Ramos (cell line): ENCODE measurements around the gene KCNAB2.
"Not testable (repeated sequence)": the region's sequence is repeated elsewhere in the genome, so short reads cannot be mapped to it uniquely, and the experiment has no call there.

Experiments
- in situ Hi-C: fragments of 300-500 bp; cut with MboI; formaldehyde crosslinking; loops from one replicate; pipeline ENCODE4 v1.14.3; 2022; ENCODE audit warnings: low sequenced_read_pairs; ENCODE audit not compliant: unreplicated experiment

Gene KCNAB2

DNA sequence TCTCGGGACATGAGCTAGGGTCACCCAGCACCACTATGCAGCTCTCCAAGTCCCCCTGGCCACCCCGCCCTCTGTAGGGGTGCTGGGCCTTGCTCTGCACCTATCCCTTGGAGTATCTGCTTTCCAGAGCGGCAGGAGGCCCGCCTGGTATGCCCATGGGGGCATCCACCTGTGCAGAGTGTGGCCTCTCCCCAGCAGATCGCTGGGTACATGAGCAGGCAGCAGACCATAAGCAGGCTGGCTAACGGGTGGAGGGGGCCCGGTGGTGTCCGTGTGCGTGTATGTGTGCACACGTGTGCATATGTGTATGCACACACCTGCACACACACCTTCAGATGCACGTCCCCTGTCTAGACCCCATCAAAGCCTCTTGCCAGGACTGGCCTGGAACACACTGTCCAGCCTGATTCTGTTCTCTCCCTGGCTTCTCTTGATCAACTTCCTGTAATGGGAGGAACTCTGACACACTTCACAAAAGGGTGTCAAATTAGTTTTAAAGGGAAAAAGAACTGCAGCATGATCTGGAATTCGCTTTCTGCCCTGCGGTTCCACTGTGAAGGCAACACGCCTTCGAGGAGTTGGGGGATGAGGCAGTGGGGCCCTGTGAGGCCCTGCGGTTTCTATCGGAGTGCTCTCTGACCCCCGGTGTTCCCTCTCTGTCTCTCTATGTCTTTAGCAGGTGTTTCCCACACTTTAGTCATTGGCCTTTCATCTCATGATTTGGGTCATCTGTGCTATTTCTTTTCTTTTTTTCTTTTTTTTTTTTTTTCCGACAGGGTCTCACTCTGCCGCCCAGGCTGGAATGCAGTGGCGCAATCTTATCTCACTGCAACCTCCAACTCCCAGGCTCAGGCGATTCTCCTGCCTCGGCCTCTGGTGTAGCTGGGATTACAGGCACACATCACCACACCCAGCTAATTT, 36.3 kb upstream of the KCNAB2 start:
- in situ Hi-C loops = no loop called here

DNA sequence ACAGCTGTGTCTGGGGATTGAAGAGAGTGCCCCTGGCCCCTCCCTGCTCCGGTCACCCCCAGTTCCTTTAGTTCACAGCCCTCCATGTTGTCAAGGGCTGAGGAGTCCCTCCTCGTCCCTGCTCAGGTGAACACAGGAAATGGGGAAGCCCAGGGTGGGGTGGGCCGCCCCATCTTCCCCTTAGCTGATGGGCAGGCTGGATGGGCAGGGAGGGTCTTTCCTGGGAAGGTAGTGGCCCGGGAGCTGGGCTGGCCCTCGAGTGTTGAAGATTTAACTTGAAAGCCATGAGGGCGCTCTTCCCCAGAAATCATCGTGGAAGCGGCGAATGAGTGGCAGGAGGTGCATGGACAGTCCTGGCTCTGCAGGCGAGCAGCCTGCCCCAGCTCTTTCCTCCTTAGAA, 35.1 kb upstream of the KCNAB2 start:
- in situ Hi-C loops = no loop called here

DNA sequence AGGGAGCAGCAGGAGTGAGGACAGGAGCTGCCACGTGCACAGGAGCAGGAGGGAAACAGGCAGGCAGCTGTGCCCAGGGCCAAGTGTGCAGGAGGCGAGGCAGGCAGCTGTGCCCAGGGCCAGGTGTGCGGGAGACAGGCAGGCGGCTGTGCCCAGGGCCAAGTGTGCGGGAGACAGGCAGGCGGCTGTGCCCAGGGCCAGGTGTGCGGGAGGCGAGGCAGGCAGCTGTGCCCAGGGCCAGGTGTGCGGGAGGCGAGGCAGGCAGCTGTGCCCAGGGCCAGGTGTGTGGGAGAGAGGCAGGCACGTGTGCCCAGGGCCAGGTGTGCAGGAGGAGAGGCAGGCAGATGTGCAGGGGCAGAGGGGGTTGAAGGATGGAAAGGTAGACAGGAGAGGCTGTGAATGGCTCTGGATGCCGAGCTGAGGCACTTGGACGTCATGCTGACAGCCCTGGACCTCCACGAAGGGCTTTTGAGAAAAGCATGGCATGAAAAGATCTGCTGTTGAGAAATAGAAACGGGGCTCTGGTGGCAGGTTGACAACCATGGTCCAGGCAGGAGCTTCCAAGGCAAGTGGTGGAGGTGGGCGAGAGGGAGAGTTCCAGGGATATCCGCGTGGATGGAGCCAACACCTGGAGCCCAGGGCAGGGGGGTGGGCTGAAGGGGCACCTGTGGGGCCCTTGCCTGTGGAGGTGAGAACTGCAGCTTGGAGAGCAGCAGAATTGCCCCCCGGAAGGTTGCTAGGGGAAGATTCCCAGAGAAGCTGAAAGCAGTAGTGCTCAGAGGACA, 34.3 kb upstream of the KCNAB2 start:
- in situ Hi-C loops = no loop called here

DNA sequence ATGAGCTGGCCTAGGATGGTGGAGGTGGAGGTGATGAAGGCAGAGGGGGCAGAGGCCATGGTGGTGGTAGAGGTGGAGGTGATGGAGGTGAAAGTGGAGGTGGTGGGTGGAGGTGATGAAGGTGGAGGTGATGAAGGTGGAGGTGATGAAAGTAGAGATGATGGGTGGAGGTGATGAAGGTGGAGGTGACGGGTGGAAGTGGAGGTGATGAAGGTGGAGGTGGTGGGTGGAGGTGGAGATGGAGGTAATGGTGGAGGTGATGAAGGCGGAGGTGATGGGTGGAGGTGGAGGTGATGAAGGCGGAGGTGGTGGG, 33.8 kb upstream of the KCNAB2 start:
- in situ Hi-C loops = no loop called here

DNA sequence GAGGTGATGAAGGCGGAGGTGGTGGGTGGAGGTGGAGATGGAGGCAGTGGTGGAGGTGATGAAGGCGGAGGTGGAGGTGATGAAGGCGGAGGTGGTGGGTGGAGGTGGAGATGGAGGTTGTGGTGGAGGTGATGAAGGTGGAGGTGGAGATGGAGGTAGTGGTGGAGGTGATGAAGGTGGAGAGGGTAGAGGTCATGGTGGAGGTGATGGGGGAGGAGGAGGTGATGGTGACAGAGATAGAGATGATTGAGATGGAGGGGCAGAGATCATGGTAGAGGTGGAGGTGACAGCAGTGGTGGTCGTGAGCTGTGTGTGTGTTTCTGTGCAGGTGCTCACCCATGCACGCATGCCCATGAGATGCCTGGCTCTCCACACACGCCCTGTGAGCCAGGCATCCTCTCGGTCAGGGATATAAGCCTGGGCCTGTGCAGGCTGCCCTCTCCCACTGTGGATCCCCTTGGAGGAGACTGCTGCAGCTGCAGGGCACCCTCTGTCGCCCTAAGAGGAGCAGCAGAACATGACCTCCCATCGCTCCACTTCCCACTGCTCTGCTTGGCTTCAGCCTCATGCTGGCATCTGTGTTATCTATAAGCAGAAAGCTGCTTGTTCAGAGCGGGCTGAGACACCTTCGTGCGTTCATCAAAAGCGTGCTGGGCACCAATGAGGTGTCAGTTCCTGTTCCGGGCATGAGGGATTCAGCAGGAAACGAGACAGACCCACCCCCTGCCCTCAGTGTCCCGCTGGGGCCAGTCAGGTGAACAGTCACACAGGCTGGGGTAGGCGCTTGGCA, 33.0 kb upstream of the KCNAB2 start:
- in situ Hi-C loops = no loop called here

DNA sequence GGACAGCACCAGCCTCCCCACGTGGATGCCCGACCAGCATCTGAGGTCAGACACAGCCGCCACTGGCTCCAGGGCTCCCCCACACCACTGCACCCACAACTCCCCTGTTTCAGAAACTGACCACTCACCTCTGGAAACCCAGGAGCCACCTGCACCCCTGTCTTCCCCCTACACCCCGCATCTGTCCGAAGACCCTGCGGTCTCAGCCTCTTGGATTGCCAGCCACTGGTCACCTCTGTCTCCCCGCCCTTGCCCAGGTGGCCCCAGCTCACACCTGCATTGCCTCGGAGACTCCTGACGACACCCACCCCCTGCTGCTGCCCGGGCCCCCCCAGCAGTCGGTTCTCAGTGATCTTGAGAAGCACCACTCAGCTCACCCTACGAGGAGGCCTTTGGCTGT, 32.2 kb upstream of the KCNAB2 start:
- in situ Hi-C loops = no loop called here

DNA sequence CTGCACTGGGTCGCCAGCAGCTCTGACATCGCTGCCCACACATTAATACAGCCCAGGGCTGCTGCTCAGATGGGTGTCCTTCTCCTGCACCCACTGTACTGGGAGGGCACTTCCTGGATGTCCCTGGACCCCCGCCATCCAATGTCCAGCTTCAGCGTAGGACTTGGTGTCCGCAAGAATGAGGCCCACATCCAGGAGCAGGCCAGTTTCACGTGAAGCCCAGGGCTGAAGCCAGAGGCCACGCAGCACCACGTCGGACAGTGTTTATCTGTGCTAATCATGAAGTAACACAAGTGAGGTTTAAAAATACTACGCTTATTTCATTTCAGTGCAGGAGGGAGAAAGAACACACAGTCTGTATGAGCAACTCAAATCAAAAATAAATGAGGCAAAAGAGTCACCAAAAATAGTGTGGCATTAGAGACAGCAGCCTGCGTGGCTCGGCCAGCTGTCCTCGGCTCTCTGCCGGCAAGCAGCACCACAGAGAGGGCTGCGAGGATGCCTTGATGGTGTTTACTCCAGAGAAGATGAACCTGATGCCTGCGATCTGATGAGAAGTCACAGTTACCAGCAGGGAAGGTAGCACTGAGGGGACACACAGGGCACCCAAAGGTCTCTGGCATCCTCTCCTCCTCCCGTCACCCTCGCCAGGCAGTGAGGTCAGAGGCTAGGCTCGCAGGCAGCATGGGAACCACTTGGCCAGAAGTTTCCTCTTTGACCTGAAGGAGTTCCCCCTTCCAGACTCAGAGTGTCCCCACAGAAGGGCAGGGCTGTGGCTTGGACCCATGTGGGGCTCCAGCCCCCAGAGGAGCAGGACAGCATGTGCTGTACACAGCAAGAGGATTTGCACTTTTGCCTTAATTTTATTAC, 31.3 kb upstream of the KCNAB2 start:
- in situ Hi-C loops = no loop called here

DNA sequence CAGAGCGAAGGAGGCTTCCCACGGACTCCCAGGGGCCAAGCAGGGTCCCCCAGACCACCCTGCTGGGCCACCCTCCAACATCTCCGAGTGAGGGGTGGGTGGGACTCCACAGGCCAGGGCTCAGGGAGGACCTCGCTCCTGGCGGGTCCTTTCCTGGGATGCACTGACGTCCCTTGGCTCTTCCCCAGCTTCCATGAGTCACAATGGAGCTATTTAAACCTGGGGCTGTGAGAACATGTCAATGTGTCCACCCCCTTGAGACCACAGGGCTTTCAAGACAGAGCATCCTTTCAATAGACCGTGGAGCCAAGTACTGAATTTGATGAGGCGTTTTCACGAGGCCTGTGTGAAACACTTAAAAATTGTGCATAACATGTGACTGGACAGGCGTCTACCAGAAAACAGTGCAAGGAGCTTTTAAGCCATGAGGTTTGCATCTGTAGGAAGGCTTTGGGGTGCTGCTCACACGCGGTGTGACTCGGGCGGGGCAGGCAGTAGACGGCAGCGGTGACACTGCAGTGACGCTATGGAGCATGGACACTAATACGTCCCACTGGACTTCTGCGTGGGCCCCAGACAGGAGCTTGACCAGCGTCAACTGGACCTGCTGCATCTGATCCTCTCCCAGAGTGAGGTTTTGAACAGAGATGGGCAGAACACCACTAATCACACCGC, 29.4 kb upstream of the KCNAB2 start:
- in situ Hi-C loops = no loop called here

DNA sequence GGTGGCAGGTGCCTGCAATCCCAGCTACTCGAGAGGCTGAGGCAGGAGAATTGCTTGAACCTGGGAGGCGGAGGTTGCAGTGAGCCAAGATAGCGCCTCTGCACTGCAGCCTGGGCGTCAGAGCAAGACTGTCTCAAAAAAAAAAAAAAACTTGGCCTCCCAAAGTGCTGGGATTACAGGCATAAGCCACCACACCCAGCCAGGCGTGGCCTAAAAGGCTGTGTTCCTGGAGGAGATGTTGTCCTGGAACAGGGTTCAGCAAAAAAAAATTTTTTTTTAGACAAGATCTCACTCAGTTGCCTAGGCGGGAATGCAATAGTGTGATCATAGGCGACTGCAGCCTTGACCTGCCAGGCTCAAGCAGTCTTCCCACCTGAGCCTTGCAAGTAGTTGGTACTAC, 28.0 kb upstream of the KCNAB2 start:
- in situ Hi-C loops = not testable (repeated sequence)

DNA sequence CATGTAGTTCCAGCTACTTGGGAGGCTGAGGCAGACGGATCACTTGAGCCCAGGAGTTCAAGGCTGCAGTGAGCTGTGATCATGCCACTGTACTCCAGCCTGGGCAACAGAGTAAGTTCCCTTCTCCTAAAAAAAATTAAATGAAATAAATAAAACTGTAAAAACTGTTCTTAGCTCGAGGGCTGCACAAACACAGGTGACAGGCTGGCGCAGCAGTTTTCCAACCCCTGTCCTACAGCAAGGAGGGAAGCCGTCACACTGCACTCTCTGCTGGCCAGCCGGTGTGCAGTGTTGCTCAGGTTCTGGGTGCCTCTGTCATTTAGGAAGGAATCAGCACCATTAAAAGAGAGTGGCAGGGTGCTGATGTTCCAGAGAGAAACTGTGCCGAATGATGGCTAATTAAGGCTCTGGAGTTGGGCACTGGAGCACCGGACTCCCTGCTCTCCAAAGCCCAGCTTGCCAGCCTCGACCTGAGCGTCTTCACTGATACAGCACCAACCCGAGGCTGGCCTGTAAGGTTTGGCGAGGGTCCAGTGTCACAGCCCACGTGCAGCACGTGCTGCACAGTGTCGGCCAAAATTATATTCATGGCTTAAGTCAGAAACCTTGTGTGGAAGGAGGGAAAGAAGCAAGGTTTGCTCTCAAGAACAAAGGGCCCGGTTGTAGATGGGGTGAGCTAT, 26.4 kb upstream of the KCNAB2 start:
- in situ Hi-C loops = no loop called here

DNA sequence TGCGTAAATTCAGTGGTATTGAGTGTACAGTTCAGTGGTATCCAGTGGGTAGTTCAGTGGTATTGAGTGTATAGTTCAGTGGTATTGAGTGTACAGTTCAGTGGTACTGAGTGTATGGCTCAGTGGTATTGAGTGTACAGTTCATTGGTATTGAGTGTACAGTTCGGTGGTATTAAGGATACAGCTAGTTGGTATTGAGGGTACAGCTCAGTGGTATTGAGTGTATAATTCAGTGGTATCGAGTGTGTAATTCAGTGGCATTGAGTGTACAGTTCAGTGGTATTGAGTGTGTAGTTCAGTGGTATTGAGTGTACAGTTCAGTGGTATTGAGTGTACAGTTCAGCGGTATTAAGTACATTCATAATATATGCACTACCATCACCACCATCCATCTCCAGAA, 23.5 kb upstream of the KCNAB2 start:
- in situ Hi-C loops = no loop called here

DNA sequence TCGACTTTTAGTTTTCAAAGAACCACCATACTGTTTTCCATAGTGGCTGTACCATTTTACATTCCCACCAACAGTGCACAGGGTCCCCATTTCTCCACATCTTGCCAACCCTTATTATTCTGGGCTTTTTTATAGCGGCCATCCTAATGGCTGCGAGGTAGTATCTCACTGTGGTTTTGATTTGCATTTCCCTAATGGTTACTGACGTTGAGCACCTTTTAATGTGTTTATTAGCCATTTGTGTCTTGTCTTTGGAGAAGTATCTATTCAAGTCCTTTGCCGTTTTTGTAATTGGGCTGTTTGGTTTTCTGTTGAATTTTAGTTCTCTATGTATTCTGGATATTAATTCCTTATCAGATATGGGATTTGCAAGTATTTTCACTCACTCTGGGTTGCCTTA, 22.3 kb upstream of the KCNAB2 start:
- in situ Hi-C loops = no loop called here

DNA sequence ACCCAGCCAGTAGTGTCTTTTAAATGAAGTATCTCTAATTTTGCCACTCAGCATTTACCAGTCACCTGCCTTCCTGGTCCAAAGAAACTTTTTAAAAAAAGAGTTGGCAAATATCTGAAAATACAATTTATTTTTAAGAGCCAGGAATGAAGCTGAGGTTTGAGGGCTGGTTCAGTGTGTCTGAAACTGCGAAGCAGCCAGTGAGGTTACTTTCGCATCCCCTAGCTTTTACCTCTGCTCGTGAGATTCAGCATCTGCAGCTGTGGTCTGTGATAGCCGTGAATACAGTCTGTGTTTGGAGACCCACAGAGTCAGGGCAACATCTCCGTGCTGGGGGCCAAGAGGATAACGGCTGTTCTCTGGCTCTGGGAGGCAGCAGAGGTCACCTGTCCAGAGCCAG, 21.3 kb upstream of the KCNAB2 start:
- in situ Hi-C loops = no loop called here

DNA sequence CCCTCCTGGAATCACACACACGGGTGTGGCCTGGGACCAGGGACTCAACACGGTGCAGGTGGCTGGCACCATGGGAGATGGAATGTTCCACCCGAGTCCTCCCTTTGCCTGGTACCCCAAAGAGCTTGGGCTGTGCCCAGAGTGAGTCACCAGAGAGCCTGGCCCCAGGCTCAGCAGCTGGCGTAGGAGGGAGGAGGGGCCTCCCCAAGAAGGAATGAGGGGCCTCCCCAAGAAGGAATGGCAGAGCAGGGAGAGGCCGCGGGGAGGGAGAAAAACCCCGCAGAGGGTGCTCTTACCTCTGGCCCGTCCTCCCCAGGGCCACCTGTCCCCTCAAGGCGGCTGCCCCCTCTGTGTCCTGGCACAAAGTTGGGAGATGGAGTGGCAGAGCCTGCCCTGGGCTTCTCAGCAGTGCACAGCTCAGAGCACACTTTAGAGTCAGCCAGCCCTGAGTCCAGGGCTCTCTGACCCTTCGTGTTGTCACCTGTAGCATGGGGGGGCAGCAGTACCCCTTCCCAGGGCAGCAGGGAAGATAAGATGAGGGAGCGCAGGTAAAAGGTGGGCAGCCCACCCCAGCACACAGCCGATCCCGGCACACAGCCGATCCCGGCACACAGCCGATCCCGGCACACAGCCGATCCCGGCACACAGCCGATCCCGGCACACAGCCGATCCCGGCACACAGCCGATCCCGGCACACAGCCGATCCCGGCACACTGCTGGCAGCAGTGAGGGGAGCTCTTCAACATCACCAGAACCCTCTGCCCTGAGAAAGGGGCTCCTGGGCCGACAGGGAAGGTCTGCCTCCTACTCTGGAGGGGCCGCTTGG, 20.2 kb upstream of the KCNAB2 start:
- in situ Hi-C loops = no loop called here

DNA sequence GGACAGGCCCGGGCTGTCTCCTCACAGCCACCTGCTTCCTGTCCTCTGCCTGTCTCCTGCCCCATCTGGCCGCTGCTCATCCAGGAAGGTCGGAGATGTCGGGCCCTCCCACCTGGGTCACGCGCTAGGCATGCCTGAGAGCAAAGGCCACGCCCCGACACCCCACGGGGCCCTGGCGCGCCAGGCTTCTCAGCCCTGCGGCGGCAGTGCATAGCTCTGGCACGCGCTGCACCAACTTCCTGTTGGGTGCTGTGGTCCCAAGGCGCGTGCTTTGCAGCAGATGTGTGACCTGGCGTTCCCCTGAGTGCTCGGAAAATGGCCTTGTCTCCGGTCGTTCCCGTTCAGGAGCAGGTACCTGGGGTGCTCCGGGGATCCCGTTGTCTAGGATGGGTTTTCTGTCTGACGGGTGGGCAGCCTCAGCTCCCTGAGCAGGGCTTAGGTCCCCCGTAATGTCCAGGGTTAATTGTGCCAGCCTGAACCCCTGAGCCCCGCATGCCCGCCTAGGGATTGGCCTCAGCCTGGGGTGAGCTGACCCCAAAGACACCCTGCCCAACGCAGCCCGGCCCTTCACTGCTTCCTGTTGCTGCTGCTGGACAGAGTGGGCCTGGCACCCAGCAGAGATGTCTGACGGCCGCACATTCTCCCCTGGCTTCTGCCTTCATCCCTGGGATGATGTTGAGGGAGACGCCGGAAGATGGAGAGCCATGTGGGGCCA, 19.4 kb upstream of the KCNAB2 start:
- in situ Hi-C loops = no loop called here

DNA sequence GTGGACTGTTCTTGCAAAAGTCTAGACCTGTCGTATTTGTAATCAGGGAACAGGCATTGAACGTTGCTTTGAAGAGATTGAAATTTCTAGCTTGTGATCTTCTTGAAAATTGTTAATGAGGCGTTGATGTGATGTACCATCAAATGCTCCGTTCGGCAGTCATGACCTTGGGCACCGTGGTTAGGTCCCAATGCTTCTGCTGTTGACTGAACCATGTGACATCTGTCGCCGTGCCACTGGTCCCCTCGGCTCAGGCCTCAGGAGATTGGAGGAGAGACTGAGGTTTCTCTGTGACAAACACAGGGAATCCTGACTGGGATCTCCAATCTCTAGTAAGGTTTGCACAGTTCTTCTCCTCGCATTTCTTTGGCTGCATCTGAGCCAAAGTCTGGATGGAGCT, 18.1 kb upstream of the KCNAB2 start:
- in situ Hi-C loops = no loop called here

DNA sequence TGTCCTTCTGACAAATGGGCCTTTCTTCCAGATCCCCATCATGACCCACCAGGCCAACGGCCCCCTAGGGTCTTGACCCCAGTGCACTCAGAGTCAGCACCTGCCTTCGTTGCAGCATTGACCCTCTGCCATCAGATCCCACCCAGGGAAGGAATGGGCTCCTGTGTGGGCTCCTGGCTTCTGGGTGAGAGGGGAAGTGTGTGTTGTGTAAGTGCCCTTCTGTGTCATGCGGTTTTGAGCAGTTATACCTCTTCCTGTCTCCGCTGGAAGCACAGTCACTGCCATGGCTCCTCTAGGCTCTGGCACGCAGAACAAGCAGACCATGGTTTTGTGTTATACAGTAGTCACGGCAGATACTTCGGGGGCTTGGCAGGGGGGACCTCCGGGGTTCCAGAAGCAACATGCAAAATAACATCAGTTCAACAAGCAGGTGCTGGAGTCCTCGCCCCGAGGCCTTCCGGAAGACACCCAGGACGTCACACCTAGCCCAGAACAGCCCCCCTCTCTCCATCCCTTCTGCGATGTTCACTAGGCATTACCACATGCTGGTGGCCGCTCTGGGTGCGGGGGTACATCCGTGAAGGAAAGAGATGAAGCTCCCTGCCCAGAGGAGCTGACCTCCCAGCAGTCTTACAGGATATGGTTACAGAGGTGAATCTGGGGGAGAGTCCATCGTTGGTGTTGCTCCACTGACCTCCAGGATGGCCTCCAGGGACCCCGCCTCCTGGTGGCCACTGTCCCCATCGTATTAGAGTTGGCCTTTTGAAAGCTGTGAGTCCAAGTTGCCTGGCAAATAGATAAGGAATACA, 17.4 kb upstream of the KCNAB2 start:
- in situ Hi-C loops = no loop called here
